ENCODE measurements around the gene FBXO17. TPM values are rescaled to one million over a fixed set of nuclear protein-coding genes. Genes with fewer than 3 reads are reported as not detected.

FBXO17 gene
- total RNA-seq, 6 donors from 2014 or later = 5.0 to 18.9 (median 10.4) TPM

DNA sequence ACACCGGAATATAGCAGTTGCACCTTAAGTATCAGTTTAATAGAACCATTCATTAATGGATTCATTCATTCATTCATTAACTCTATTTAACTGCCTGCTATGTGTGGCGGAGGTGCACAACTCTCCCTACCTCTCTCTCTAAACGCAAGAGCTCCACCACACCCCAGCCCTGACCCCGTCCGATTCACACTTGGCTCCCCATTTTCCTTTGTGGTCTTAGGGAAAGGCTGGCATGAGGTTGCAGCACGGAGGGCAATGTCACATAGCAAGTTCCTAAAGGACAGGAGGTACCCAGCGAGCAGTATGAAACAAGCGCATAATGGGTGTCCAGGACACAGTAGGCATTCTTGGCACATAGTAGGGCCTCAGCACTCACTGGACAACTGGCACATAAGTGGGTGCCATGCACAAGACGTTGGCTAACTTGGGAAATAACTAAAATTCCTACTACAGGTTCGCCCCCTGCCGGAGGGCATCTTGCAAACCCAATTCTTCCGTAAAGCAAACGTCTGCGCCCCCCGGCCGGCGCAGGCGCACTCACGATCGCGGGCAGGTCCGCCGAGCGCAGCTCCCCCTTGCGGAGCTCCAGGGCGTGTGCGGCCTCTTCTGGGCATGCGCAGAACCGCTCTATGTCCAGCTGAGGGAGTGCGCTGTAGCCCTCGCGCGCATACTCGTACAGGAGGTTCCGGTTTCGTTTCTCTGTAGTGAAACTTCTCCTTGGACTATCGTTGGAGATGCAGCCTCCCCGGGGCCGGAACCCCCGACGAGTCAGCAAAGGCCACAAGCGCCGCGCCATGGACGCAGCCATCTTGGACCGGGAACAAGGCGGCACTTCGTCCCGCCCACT, 45.4 kb downstream of the FBXO17 start, which contains the start of gene SARS2:
Gene SARS2 (minus strand): TSS at position 835 of the 847 bp plus-strand sequence. CDS start 27 bp downstream, at position 808.
- DNase-seq (peak; percentile 94 to 97), ATAC-seq (ENCODE audit: low FRiP score in 2 of 2) (peak; percentile 96)
- H3K4me1 ChIP-seq = peaks cover 16 to 39% (median 19%) of the 10 kb centered on the region in 4 donors
- TF ChIP-seq EP300 (IDR thresholded peaks at IDR 0.05) (peak in 1 of 4 donors; percentile 21), POLR2AphosphoS5 (IDR thresholded peaks at IDR 0.05) (peak in 1 of 2 donors; percentile 41), POLR2A (IDR thresholded peaks at IDR 0.05) (no peak)
- TF ChIP-seq, protein P1, sequence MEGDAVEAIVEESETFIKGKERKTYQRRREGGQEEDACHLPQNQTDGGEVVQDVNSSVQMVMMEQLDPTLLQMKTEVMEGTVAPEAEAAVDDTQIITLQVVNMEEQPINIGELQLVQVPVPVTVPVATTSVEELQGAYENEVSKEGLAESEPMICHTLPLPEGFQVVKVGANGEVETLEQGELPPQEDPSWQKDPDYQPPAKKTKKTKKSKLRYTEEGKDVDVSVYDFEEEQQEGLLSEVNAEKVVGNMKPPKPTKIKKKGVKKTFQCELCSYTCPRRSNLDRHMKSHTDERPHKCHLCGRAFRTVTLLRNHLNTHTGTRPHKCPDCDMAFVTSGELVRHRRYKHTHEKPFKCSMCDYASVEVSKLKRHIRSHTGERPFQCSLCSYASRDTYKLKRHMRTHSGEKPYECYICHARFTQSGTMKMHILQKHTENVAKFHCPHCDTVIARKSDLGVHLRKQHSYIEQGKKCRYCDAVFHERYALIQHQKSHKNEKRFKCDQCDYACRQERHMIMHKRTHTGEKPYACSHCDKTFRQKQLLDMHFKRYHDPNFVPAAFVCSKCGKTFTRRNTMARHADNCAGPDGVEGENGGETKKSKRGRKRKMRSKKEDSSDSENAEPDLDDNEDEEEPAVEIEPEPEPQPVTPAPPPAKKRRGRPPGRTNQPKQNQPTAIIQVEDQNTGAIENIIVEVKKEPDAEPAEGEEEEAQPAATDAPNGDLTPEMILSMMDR (IDR thresholded peaks at IDR 0.05) = peak; percentile 98 to 99 (median 99)
- peak within 1 kb of the TSS; percentile 65 to 83 (median 70) for H3K4me3 ChIP-seq
- WGBS, 2 donors = 4 to 6% methylated on average over 37 of the region's 49 CpGs
- peaks cover 0 to 5% (median 0%) of the 10 kb centered on the region in 4 donors for H3K9me3 ChIP-seq
- H3K36me3 ChIP-seq = peaks cover 0 to 31% (median 10%) of the 10 kb centered on the region in 4 donors
- no peaks in the 10 kb centered on the region for H3K27me3 ChIP-seq
- peak within 1 kb of the TSS; percentile 75 to 89 (median 84) for H3K27ac ChIP-seq

DNA sequence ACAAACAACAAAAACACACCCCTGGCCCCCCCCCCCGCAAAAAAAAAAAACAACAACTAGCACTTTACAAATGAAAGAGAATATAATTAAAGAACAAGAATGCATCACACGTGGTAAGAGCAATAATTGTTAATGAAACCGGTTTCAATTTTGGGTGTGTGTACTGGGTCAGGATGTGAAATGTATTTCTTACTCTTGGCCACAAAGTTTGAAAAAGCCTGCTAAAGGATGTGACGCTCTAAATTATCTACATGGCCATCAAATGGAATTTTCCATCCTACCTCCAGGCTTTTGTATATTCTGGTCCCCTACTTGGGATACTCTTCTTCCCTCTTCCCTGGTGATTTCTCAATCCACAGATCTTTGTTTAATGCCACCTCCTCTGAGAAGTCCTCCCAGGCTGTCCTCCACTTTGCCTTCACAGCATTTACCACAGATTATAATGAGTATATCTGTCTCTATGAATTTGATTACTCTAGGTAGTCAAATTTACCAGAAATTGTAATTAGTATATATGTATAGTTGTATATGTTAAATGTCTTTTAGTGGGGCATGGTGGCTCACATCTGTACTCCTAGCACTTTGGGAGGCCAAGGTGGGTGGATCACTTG, 47.0 kb downstream of the FBXO17 start:
- Histone ChIP-seq H3K27ac (peak overlapping the region in 2 of 4 donors; percentile 28 to 89), H3K36me3 (peaks cover 3 to 33% (median 21%) of the 10 kb centered on the region in 4 donors), H3K4me1 (peaks cover 16 to 39% (median 19%) of the 10 kb centered on the region in 4 donors), H3K4me3 (no peak overlapping the region), H3K27me3 (no peaks in the 10 kb centered on the region), H3K9me3 (no peaks in the 10 kb centered on the region)
- ATAC-seq (ENCODE audit: low FRiP score in 2 of 2) (no peak), DNase-seq (no peak)
- TF ChIP-seq EP300 (IDR thresholded peaks at IDR 0.05) (no peak), POLR2A (IDR thresholded peaks at IDR 0.05) (no peak), POLR2AphosphoS5 (IDR thresholded peaks at IDR 0.05) (no peak)
- TF ChIP-seq, protein P1 (IDR thresholded peaks at IDR 0.05) = no peak
- 51 to 73% methylated on average over 4 of the region's 4 CpGs for WGBS, 2 donors

DNA sequence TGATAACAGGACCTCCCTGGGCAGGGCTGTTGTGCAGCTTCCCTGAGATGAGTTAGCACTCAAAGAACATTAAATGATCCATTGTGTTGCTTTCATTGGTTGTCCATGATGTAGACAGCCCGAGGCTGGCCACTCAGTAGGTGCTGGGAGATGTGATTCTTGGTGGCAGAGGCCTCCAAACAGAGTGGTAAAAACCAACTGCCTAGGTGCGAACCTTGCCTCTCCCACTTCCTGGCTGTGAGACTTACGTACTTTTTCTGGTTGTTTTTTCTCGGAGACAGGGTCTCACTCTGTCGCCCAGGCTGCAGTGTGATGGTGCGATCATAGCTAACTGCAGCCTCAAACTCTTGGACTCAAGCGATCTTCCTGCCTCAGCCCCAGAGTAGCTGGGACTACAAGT, 51.2 kb downstream of the FBXO17 start:
- Histone ChIP-seq H3K9me3 (no peaks in the 10 kb centered on the region), H3K27ac (no peak overlapping the region), H3K4me3 (no peak overlapping the region), H3K27me3 (no peaks in the 10 kb centered on the region), H3K36me3 (peaks cover 3 to 34% (median 20%) of the 10 kb centered on the region in 4 donors), H3K4me1 (peaks cover 0 to 11% (median 2%) of the 10 kb centered on the region in 4 donors)
- TF ChIP-seq POLR2AphosphoS5 (IDR thresholded peaks at IDR 0.05) (no peak), POLR2A (IDR thresholded peaks at IDR 0.05) (no peak), EP300 (IDR thresholded peaks at IDR 0.05) (no peak)
- TF ChIP-seq, protein P1 (IDR thresholded peaks at IDR 0.05) = no peak
- DNase-seq = no peak
- 88 to 95% methylated on average over 7 of the region's 7 CpGs for WGBS, 2 donors
- no peak for ATAC-seq (ENCODE audit: low FRiP score in 2 of 2)

DNA sequence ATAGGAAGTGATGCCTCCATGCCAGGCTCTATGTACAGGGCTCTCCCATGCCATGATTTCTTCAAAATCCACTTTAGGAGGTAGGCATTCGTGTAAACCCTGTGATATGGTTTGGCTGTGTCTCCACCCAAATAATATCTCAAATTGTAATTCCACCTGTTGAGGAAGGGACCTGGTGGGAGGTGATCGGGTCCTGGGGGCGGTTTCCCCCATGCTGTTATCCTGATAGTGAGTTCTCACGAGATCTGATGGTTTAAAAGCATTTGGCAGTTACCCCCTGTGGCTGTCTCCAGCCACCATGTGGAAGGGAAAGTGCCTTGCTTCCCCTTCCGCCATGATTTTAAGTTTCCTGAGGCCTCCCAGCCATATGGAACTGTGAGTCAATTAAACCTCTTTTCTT, 53.1 kb downstream of the FBXO17 start:
- WGBS, 2 donors = 93 to 96% methylated on average over 5 of the region's 5 CpGs
- DNase-seq (no peak), ATAC-seq (ENCODE audit: low FRiP score in 2 of 2) (no peak)
- no peaks in the 10 kb centered on the region for H3K4me1 ChIP-seq
- peaks cover 3 to 38% (median 20%) of the 10 kb centered on the region in 4 donors for H3K36me3 ChIP-seq
- TF ChIP-seq POLR2A (IDR thresholded peaks at IDR 0.05) (no peak), EP300 (IDR thresholded peaks at IDR 0.05) (no peak)
- TF ChIP-seq, protein P1 (IDR thresholded peaks at IDR 0.05) = no peak
- H3K27ac ChIP-seq = no peak overlapping the region
- no peaks in the 10 kb centered on the region for H3K9me3 ChIP-seq
- no peak overlapping the region for H3K4me3 ChIP-seq
- H3K27me3 ChIP-seq = no peaks in the 10 kb centered on the region

All from upper lobe of left lung (tissue), 6 donors.